Panc1 (cell line): ENCODE results near the gene CYB5R4. TPM values are rescaled to one million over a fixed set of nuclear protein-coding genes. Genes with fewer than 3 reads are reported as not detected.

Source experiments
- ATAC-seq: fragments of 200-7000 bp; cut with Tn5 transposase; 2 replicates; pipeline ENCODE4 v1.9.1; 2020; ENCODE audit warnings: mild to moderate bottlenecking, moderate library complexity
- BruUV-seq: library from RNA; stranded (reverse); fragments of 400-500 nt; replicated peaks from 2 replicates; lab custom pipeline; 2021; lab: Mats Ljungman, UMichigan
- CTCF ChIA-PET: fragments of 300-600 bp; sonication (Branson Sonifier 250); formaldehyde crosslinking; loops from one replicate; lab custom pipeline; 2022; ENCODE audit warnings: antibody characterized with exemption; lab: Charles Lee
- POLR2A ChIA-PET: fragments of 300-600 bp; sonication (Branson Sonifier 250); formaldehyde crosslinking; loops from one replicate; lab custom pipeline; 2022; ENCODE audit warnings: antibody characterized with exemption; lab: Charles Lee
- DNase-seq: peaks from one replicate; pipeline ENCODE4 v3.0.0-alpha.2; 2010; ENCODE audit warnings: low read depth, low spot score
- H3K27ac ChIP-seq: 2 replicates; pipeline ENCODE4 v1.5.1; 2011; ENCODE audit warnings: mild to moderate bottlenecking, low read length, inconsistent platforms
- H3K27me3 ChIP-seq: fragments of 200-500 bp; sonication (Bioruptor generic); 2 replicates; pipeline ENCODE4 v1.6.0; 2014; ENCODE audit warnings: low read length, inconsistent platforms; ENCODE audit not compliant: control insufficient read depth, insufficient read depth
- H3K36me3 ChIP-seq: fragments of 200-500 bp; sonication (Bioruptor generic); 2 replicates; pipeline ENCODE4 v1.5.1; 2014; ENCODE audit warnings: inconsistent platforms, mild to moderate bottlenecking, low read length, moderate library complexity; ENCODE audit not compliant: control insufficient read depth, insufficient read depth
- H3K4me1 ChIP-seq: 2 replicates; pipeline ENCODE4 v1.5.1; 2011; ENCODE audit warnings: inconsistent platforms, mild to moderate bottlenecking, low read length, moderate library complexity; ENCODE audit not compliant: control insufficient read depth, insufficient read depth
- H3K4me3 ChIP-seq, 2 experiments: 2 replicates each; pipeline ENCODE4 v1.5.1; 2011 to 2012; ENCODE audit warnings: low read depth in 2 of 2, low read length in 2 of 2, mild to moderate bottlenecking in 2 of 2, inconsistent platforms in 1 of 2, moderate library complexity in 1 of 2
- H3K9me3 ChIP-seq: fragments of 200-500 bp; sonication (Bioruptor generic); 2 replicates; pipeline ENCODE4 v1.5.1; 2014; ENCODE audit warnings: low read depth, mild to moderate bottlenecking, inconsistent platforms, low read length, moderate library complexity; ENCODE audit not compliant: control insufficient read depth, insufficient read depth
- POLR2AphosphoS5 ChIP-seq: IDR thresholded peaks from 2 replicates; pipeline ENCODE4 v1.6.1; 2012; ENCODE audit warnings: mild to moderate bottlenecking, low read depth, low read length, moderate library complexity
- REST ChIP-seq, 2 experiments: IDR thresholded peaks; 2 replicates each; pipeline ENCODE4 v1.6.1; 2011 to 2012; ENCODE audit warnings: low read depth in 2 of 2, control low read depth in 1 of 2, low read length in 1 of 2, mild to moderate bottlenecking in 1 of 2, moderate library complexity in 1 of 2; ENCODE audit not compliant: insufficient read depth in 1 of 2
- SIN3A ChIP-seq: IDR thresholded peaks from 2 replicates; pipeline ENCODE4 v1.6.1; 2012; ENCODE audit warnings: low read depth, mild to moderate bottlenecking, low read length, moderate library complexity, borderline replicate concordance; ENCODE audit not compliant: insufficient read depth
- TCF7L2 ChIP-seq: IDR thresholded peaks from 2 replicates; pipeline ENCODE4 v1.6.1; 2011; ENCODE audit warnings: mild to moderate bottlenecking, low read depth, low read length, inconsistent platforms
- in situ Hi-C: cut with HindIII; loops from 2 replicates; pipeline ENCODE4 v1.10.0; 2016; ENCODE audit warnings: low sequenced_read_pairs, low pct_unique_long_range_greater_than_20kb
- intact Hi-C: fragments of 100-400 bp; cut with micrococcal nuclease; formaldehyde crosslinking; loops from one replicate; pipeline ENCODE4 v1.10.0; 2022; ENCODE audit not compliant: unreplicated experiment
- total RNA-seq: library from RNA; stranded (reverse); gene quantifications from one replicate; pipeline ENCODE4 v1.2.1, GENCODE V29; 2021; ENCODE audit not compliant: unreplicated experiment
- TF ChIP-seq, protein P1 (sequence below): fragments of 450-650 bp; IDR thresholded peaks from 2 replicates; pipeline ENCODE4 v1.5.1; 2017; ENCODE audit warnings: mild to moderate bottlenecking

The CYB5R4 gene
- total RNA-seq, 1 experiment from 2014 or later, result 31.7 TPM

DNA sequence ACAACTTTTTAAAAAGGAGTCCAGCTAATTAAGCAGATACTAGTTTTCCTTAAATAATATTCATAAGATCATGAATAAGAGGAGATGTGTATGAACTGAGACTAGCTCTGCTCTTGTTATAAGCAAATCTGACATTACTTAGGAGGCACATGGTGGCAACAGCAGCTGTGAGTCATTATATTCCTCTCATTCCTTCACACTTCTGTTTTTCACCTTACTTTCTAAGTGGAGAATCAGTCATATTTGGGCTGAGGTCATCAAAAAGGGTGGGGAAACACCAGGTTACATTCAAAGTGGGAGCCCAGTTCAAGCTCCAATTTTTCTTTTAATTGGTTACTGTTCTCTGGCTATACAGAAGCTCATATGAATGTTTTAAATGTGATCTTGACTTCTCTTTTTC lies 12.3 kb upstream of the CYB5R4 start:
- no TSS peak for BruUV-seq
- ATAC-seq, result no peak
- CTCF ChIA-PET, result no interaction called here

GRCh38 chr6:83849127-83849526 lies 10.4 kb upstream of the CYB5R4 start:
- intact Hi-C loops, result no loop called here
- CTCF ChIA-PET, result no interaction called here
- Histone ChIP-seq H3K4me3 (no peak overlapping the region), H3K36me3 (no peaks in the 10 kb centered on the region), H3K27ac (no peak overlapping the region), H3K4me1 (peaks cover 6% of the 10 kb centered on the region; the same call in 1 of the 2 replicates), H3K27me3 (peaks cover 2% of the 10 kb centered on the region; the same call in 1 of the 2 replicates), H3K9me3 (no peaks in the 10 kb centered on the region)
- DNase-seq, result no peak
- in situ Hi-C loops, result no loop called here
- ATAC-seq, result no peak
- POLR2A ChIA-PET, result no interaction called here
- no TSS peak for BruUV-seq
- TF ChIP-seq TCF7L2, result no peak
- TF ChIP-seq POLR2AphosphoS5, result no peak
- no peak for TF ChIP-seq SIN3A
- no peak for TF ChIP-seq REST (IDR thresholded peaks at IDR 0.05; ENCODE audit: insufficient read depth in 1 of 2, low read depth in 2 of 2, low read length in 1 of 2)
- TF ChIP-seq, protein P1, sequence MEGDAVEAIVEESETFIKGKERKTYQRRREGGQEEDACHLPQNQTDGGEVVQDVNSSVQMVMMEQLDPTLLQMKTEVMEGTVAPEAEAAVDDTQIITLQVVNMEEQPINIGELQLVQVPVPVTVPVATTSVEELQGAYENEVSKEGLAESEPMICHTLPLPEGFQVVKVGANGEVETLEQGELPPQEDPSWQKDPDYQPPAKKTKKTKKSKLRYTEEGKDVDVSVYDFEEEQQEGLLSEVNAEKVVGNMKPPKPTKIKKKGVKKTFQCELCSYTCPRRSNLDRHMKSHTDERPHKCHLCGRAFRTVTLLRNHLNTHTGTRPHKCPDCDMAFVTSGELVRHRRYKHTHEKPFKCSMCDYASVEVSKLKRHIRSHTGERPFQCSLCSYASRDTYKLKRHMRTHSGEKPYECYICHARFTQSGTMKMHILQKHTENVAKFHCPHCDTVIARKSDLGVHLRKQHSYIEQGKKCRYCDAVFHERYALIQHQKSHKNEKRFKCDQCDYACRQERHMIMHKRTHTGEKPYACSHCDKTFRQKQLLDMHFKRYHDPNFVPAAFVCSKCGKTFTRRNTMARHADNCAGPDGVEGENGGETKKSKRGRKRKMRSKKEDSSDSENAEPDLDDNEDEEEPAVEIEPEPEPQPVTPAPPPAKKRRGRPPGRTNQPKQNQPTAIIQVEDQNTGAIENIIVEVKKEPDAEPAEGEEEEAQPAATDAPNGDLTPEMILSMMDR, result no peak

More for the DNA sequence above, 12.3 kb upstream of the CYB5R4 start:
- intact Hi-C loops (no loop called here), in situ Hi-C loops (no loop called here)
- no peak for DNase-seq
- Histone ChIP-seq H3K27me3 (peaks cover 2% of the 10 kb centered on the region; the same call in 1 of the 2 replicates), H3K4me3 (no peak overlapping the region), H3K4me1 (no peaks in the 10 kb centered on the region; the same call in 1 of the 2 replicates), H3K27ac (no peak overlapping the region), H3K36me3 (no peaks in the 10 kb centered on the region), H3K9me3 (no peaks in the 10 kb centered on the region)
- POLR2A ChIA-PET, result no interaction called here
- TF ChIP-seq SIN3A, result no peak
- TF ChIP-seq POLR2AphosphoS5, result no peak
- TF ChIP-seq TCF7L2, result no peak
- no peak for TF ChIP-seq REST (IDR thresholded peaks at IDR 0.05; ENCODE audit: insufficient read depth in 1 of 2, low read depth in 2 of 2, low read length in 1 of 2)
- TF ChIP-seq, protein P1, result no peak
